HUES6 (cell line): Measurements from ENCODE around the gene DND1.

Experiments used
- H3K27ac ChIP-seq: 2 replicates; pipeline ENCODE4 v1.7.0; 2013; ENCODE audit warnings: low read depth, mild to moderate bottlenecking, low read length, inconsistent platforms
- H3K27me3 ChIP-seq: 2 replicates; pipeline ENCODE4 v1.6.1; 2013; ENCODE audit warnings: low read length; ENCODE audit not compliant: control insufficient read depth, insufficient read depth
- H3K36me3 ChIP-seq: 2 replicates; pipeline ENCODE4 v1.6.1; 2013; ENCODE audit warnings: low read length; ENCODE audit not compliant: control insufficient read depth, insufficient read depth
- H3K4me1 ChIP-seq: 2 replicates; pipeline ENCODE4 v1.6.1; 2013; ENCODE audit warnings: low read length; ENCODE audit not compliant: control insufficient read depth, insufficient read depth
- H3K4me3 ChIP-seq: 2 replicates; pipeline ENCODE4 v1.5.1; 2013; ENCODE audit warnings: low read depth, low read length
- H3K9ac ChIP-seq: one replicate; pipeline ENCODE4 v1.6.1; 2013; ENCODE audit warnings: mild to moderate bottlenecking, low read length
- H3K9me3 ChIP-seq: 2 replicates; pipeline ENCODE4 v1.6.1; 2013; ENCODE audit warnings: low read depth, low read length; ENCODE audit not compliant: control insufficient read depth, insufficient read depth

Gene DND1

DNA sequence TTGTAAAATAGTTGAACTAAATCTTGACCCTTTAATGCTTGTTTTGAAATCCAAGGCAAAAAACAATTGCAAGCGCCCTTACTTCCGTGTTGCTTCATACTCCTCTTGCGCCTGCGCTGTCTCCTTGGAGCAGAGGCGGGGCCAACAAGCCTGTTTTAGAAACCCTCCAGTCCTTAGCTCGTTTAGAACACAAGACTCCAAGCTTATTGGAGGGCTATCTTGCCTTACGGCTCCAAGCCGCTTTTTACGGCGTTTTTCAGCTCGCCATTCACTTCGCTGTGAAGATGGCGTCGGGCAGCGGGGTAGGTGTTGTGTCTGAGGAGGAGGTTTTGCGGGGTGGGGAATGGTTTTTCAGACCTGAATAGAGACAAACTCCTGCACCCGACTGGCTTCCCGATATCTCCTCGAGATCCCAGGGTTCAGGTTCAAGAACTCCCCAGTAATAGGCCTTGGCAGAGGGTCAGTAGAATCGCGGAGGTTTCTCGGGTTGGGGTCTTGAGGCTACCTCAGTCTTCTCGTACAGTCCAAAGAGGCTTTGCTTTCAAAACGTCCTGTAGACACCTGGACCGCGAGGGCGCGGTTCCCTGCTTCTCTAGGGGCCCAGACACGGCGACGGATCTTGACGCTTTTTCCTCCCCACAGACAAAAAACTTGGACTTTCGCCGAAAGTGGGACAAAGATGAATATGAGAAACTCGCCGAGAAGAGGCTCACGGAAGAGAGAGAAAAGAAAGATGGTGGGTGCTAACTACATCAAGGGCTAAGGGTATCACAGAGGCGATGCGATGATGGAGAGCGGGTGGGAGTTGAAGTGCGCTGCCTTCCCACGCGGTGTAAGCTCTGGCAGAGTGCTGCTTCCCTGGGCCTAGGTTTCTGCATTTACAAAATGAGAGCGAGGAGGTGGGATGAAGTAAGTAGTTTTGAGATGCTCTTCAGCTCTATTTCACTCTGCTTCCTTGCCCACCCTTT lies 27.1 kb upstream of the DND1 start, which contains the start of gene ZMAT2:
ZMAT2 (plus strand) TSS at position 271 of the 968 bp plus-strand sequence; CDS start at position 285, 14 bp downstream.
- Histone ChIP-seq H3K36me3 (peaks cover 79% of the 10 kb centered on the region), H3K9ac (peak within 1 kb of the TSS; percentile 90), H3K27me3 (no peaks in the 10 kb centered on the region), H3K4me1 (peaks cover 16% of the 10 kb centered on the region), H3K4me3 (peak within 1 kb of the TSS; percentile 95), H3K27ac (peak within 1 kb of the TSS; percentile 17; the same call in 1 of the 2 replicates), H3K9me3 (no peaks in the 10 kb centered on the region)

- no peaks in the 10 kb centered on the region for H3K27me3 ChIP-seq
- peaks cover 16% of the 10 kb centered on the region for H3K4me1 ChIP-seq
- no peak overlapping the region for H3K4me3 ChIP-seq
- no peaks in the 10 kb centered on the region for H3K9me3 ChIP-seq
- H3K9ac ChIP-seq: peak overlapping the region; percentile 48
- peaks cover 65% of the 10 kb centered on the region for H3K36me3 ChIP-seq
- H3K27ac ChIP-seq: no peak overlapping the region; the same call in 1 of the 2 replicates
Observed at GRCh38 chr5:140696891-140697492, 23.6 kb upstream of the DND1 start.

DNA sequence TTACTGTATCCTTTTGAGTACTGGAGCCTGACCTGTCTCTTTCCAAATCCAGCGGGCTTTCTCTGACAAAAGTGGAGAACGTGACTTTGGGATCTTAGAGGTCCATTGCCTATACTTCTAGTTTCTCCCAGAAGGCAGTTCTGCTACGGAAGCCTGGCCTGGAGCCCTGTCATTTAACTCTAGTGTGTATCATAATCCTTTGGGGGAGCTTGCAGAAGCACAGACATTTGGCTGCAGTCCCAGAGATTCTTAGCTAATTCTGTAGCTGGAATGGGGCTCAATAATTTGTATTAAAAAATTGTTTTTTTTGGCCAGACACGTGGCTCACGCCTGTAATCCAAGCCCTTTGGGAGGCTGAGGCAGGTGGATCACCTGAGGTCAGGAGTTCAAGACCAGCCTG lies 20.9 kb upstream of the DND1 start:
- H3K4me1 ChIP-seq: peaks cover 13% of the 10 kb centered on the region
- no peaks in the 10 kb centered on the region for H3K9me3 ChIP-seq
- H3K4me3 ChIP-seq: no peak overlapping the region
- no peak overlapping the region for H3K9ac ChIP-seq
- H3K27ac ChIP-seq: no peak overlapping the region
- H3K36me3 ChIP-seq: peaks cover 62% of the 10 kb centered on the region
- no peaks in the 10 kb centered on the region for H3K27me3 ChIP-seq

GRCh38 chr5:140690941-140691924 lies 17.9 kb upstream of the DND1 start, which contains the start of the genes HARS1 and HARS2:
Gene HARS1, minus strand, starts transcription at chr5:140691370. Its CDS starts 66 bp downstream, at chr5:140691304.
Gene HARS2, plus strand, starts transcription at chr5:140691455. Its CDS starts 194 bp downstream, at chr5:140691649.
- no peaks in the 10 kb centered on the region for H3K27me3 ChIP-seq

DNA sequence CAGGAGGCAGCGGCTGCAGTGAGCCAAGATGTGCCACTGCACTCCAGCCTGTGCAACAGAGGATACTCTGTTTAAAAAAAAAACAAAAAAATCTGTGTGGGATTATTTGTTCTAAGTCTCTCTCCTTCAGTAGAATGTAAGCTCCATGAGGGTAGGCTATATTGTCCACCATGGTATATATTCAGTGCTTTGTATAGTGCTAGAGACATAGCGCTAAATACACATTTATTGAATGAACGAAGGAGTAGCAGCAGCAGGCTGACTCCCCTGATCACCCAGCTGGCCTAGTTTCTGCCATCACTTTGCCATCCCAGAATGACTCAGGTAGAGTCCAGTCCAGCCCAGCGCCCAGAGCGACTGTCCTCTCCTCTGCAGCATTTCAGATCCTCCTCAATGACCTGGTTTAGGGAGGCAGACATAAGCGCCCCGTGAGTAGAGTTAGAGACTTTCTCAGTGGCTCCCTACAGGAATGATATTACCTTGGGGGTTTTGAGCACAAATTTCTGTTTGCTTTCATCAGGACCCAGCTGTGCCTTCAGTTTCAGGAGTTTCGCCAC lies 17.1 kb upstream of the DND1 start:
- Histone ChIP-seq H3K4me1 (no peaks in the 10 kb centered on the region), H3K9ac (peak overlapping the region; percentile 92), H3K4me3 (peak overlapping the region; percentile 92), H3K27ac (no peak overlapping the region), H3K9me3 (no peaks in the 10 kb centered on the region), H3K27me3 (no peaks in the 10 kb centered on the region), H3K36me3 (peaks cover 31% of the 10 kb centered on the region)

More at GRCh38 chr5:140690941-140691924, 17.9 kb upstream of the DND1 start, which contains the start of the genes HARS1 and HARS2:
- no peaks in the 10 kb centered on the region for H3K9me3 ChIP-seq
- peaks cover 39% of the 10 kb centered on the region for H3K36me3 ChIP-seq
- H3K9ac ChIP-seq: peak within 1 kb of the TSS; percentile 92
- H3K4me3 ChIP-seq: peak within 1 kb of the TSS; percentile 92
- peaks cover 5% of the 10 kb centered on the region for H3K4me1 ChIP-seq
- H3K27ac ChIP-seq: peak within 1 kb of the TSS; percentile 77

DNA sequence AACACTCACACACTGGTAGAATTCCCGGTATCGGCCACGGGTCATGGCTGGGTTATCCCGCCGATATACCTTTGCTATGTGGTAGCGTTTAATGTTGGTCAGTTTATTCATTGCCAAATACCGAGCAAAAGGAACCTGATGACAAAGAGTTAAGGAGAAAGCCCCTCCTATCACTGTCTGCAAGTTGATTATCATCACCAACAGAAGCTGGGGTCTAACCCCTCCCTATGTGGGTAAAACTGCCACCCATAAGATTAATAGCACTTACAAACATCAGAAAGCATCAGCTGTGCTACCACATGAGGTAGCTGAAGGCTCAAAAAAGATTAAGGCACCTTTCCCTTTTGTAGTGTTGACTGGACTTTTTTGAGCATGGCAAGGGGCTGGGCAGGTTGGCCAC lies 5.6 kb upstream of the DND1 start:
- Histone ChIP-seq H3K36me3 (peaks cover 74% of the 10 kb centered on the region), H3K4me3 (no peak overlapping the region), H3K4me1 (no peaks in the 10 kb centered on the region), H3K27ac (no peak overlapping the region), H3K9ac (no peak overlapping the region), H3K9me3 (no peaks in the 10 kb centered on the region), H3K27me3 (no peaks in the 10 kb centered on the region)

- Histone ChIP-seq H3K27ac (no peak overlapping the region), H3K9ac (no peak overlapping the region), H3K36me3 (peaks cover 81% of the 10 kb centered on the region), H3K27me3 (no peaks in the 10 kb centered on the region), H3K4me1 (no peaks in the 10 kb centered on the region), H3K4me3 (no peak overlapping the region), H3K9me3 (no peaks in the 10 kb centered on the region)
Observed at GRCh38 chr5:140677947-140678346, 4.6 kb upstream of the DND1 start.

GRCh38 chr5:140674629-140675028 lies 1.3 kb upstream of the DND1 start:
- H3K4me3 ChIP-seq: no peak overlapping the region
- H3K27ac ChIP-seq: no peak overlapping the region
- peaks cover 85% of the 10 kb centered on the region for H3K36me3 ChIP-seq
- H3K9ac ChIP-seq: no peak overlapping the region
- H3K4me1 ChIP-seq: 0 out of 2 replicates have a peak, but pooled peaks cover 4% of the 10 kb centered on the region
- no peaks in the 10 kb centered on the region for H3K27me3 ChIP-seq
- H3K9me3 ChIP-seq: no peaks in the 10 kb centered on the region

DNA sequence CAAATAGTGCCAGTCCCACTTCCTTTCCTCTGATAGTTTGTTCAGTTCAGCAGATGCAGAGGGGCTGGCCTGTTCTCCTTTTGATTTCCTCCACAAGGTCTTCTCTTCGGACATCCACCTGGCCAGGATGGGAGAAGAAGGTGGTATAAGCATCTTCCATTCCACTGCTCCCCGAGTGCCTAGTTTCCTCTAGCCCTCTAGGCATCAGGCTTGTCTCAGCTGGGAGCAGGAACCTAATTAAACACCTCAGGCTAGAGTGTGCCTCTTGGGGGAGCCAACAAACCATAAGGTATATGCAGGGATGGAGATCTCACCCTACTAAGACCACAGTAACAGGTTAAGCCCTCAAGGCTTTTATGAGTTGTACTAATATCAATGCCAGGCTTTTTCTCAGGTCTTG lies 835 bp upstream of the DND1 start:
- H3K9me3 ChIP-seq: no peaks in the 10 kb centered on the region
- H3K36me3 ChIP-seq: peaks cover 85% of the 10 kb centered on the region
- H3K27ac ChIP-seq: no peak overlapping the region
- H3K27me3 ChIP-seq: no peaks in the 10 kb centered on the region
- H3K4me3 ChIP-seq: no peak overlapping the region
- H3K4me1 ChIP-seq: 0 out of 2 replicates have a peak, but pooled peaks cover 4% of the 10 kb centered on the region
- no peak overlapping the region for H3K9ac ChIP-seq
